SIG-M5 (cell line): Measurements from ENCODE around the gene KRTAP5-2.

Source experiments
- DNase-seq: peaks from one replicate; lab custom pipeline; 2025; lab: John Stamatoyannopoulos, UW

The KRTAP5-2 gene

GRCh38 chr11:1555713-1556153 is 42.4 kb downstream of the KRTAP5-2 start:
- no peak for DNase-seq

- DNase-seq = no peak
These were observed 42.9 kb downstream of the KRTAP5-2 start for GRCh38 chr11:1554981-1555712.

GRCh38 chr11:1553808-1554594 is 44.1 kb downstream of the KRTAP5-2 start:
- DNase-seq = no peak

- no peak for DNase-seq
These were observed 48.5 kb downstream of the KRTAP5-2 start for GRCh38 chr11:1549338-1550330.

- DNase-seq = no peak
These were observed 49.6 kb downstream of the KRTAP5-2 start for GRCh38 chr11:1548221-1549070.

GRCh38 chr11:1547467-1548098 is 50.5 kb downstream of the KRTAP5-2 start:
- DNase-seq = no peak
